Superior temporal gyrus (tissue), 1 donor: ENCODE results near the gene DYNC2I2.
"Not testable (repeated sequence)": the region's sequence is repeated elsewhere in the genome, so short reads cannot be mapped to it uniquely, and the experiment has no call there.

Experiments
- DNase-seq: peaks from one replicate; pipeline ENCODE4 v3.0.0-alpha.2; 2016; ENCODE audit errors: extremely low spot score

Gene DYNC2I2

GRCh38 chr9:128615571-128615970 lies 41.1 kb downstream of the DYNC2I2 start:
- no peak for DNase-seq

DNA sequence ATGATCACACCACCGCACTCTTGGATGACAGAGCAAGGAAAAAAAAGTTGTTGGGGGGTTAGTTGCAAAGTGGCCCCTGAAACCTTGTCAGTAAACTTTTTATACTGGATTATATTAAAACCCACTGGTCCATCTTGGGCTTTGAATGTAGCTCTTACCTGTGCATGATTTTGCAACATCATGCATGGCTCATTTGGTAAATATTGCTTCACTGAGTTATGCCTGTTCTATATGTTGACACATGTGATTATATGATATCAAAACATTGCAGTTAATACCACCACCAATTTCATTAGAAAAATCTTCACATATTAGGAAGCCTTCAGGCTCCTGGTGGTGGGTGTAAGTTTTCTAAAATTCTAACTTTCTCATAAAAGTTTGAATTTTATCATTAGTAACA lies 41.9 kb downstream of the DYNC2I2 start:
- no peak for DNase-seq

DNA sequence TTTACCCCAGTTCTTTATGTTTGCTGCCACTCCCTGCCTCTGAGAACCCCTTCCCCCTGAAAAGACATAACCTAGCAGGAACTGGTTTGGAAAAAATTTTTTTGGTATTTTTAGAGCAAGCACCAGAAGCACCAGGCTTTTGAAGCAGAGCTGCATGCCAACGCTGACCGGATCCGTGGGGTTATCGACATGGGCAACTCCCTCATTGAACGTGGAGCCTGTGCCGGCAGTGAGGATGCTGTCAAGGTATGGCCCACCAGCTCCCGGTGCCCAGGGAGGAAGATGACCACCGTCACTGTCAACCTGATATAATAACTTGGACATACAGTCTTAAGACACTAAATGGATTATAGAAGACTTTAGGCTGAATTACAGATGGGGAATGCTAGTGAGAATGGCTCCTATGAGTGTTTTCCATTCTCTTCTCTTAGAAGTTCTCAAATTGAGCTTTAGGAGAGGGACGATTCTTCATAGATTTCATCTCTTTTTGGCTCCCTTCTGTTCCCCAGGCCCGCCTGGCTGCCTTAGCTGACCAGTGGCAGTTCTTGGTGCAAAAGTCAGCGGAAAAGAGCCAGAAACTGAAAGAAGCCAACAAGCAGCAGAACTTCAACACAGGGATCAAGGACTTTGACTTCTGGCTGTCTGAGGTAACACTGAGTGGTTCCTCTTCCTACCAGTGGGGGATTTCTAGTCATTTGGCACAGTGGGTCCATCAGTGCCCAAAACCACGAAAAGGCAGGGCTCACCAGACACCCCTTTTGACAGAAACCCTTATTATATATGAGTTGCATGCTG lies 44.9 kb downstream of the DYNC2I2 start:
- no peak for DNase-seq

GRCh38 chr9:128610897-128611296 lies 45.8 kb downstream of the DYNC2I2 start:
- DNase-seq, result no peak

DNA sequence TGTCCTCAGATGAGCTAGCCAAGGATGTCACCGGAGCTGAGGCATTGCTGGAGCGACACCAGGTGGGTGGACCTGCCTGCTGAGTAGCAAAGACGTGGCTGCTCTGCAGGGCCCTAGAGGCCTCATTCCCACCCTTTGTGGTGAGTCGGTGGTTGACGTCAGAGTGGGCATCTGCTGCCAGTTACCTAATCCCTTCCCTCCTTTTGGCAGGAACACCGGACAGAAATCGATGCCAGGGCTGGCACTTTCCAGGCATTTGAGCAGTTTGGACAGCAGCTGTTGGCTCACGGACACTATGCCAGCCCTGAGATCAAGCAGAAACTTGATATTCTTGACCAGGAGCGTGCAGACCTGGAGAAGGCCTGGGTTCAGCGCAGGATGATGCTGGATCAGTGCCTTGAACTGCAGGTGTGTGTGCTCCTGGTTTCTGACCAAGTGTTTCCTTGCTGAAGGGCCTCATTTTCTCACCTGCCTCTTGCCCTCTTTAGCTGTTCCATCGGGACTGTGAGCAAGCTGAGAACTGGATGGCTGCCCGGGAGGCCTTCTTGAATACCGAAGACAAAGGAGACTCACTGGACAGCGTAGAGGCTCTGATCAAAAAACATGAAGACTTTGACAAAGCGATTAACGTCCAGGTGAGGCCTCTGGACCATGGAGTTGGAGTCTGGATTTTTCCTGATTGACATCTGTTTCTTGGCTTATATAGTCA lies 48.9 kb downstream of the DYNC2I2 start:
- peak; percentile 85 for DNase-seq

GRCh38 chr9:128603697-128604096 lies 53.0 kb downstream of the DYNC2I2 start:
- no peak for DNase-seq

- DNase-seq, result no peak
Measured at GRCh38 chr9:128600099-128600498, 56.5 kb downstream of the DYNC2I2 start.

- DNase-seq, result no peak
Measured at GRCh38 chr9:128595471-128595870, 61.2 kb downstream of the DYNC2I2 start.

- no peak for DNase-seq
Measured at GRCh38 chr9:128593856-128594255, 62.8 kb downstream of the DYNC2I2 start.

- DNase-seq, result no peak
Measured at GRCh38 chr9:128593039-128593438, 63.6 kb downstream of the DYNC2I2 start.

GRCh38 chr9:128588581-128589233 lies 67.9 kb downstream of the DYNC2I2 start:
- DNase-seq, result no peak

- no peak for DNase-seq
Measured at GRCh38 chr9:128587453-128587852, 69.2 kb downstream of the DYNC2I2 start.

DNA sequence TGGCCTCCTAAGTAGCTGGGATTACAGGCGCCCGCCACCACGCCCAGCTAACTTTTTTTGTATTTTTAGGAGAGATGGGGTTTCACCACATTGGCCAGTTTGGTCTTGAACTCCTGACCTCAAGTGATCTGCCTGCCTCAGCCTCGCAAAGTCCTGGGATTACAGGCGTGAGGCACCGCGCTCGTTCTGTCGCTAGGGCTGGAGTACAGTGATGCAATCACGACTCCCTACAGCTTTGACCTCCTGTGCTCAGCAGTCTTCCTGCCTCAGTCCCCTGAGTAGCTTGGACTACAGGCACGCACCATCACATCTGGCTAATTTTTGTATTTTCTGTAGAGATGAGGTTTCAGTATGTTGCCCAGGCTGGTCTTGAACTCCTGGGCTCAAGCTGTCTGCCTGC lies 69.7 kb downstream of the DYNC2I2 start:
- not testable (repeated sequence) for DNase-seq

GRCh38 chr9:128585155-128585554 lies 71.5 kb downstream of the DYNC2I2 start:
- not testable (repeated sequence) for DNase-seq
